Ascending aorta (tissue), 2 donors: Measurements from ENCODE around the gene RPTOR. TPM values are rescaled to one million over a fixed set of nuclear protein-coding genes. Genes with fewer than 3 reads are reported as not detected.

Source experiments
- DNase-seq, 2 donors: peaks; one replicate each; pipeline ENCODE4 v3.0.0-alpha.2; 2019; ENCODE audit warnings: low spot score in 2 of 2
- H3K27ac ChIP-seq, 2 donors: fragments of 200-600 bp; sonication (generic); one replicate each; pipeline ENCODE4 v1.5.1; 2016 to 2017; ENCODE audit warnings: mild to moderate bottlenecking in 1 of 2
- H3K27me3 ChIP-seq: fragments of 200-600 bp; sonication (generic); one replicate; pipeline ENCODE4 v1.5.1; 2017
- H3K36me3 ChIP-seq, 2 donors: fragments of 200-600 bp; sonication (generic); one replicate each; pipeline ENCODE4 v1.5.1; 2016
- H3K4me1 ChIP-seq, 2 donors: fragments of 200-600 bp; sonication (generic); one replicate each; pipeline ENCODE4 v1.5.1; 2016 to 2017; ENCODE audit warnings: mild to moderate bottlenecking in 1 of 2
- H3K4me3 ChIP-seq, 2 donors: fragments of 200-600 bp; sonication (generic); one replicate each; pipeline ENCODE4 v1.5.1; 2016 to 2017; ENCODE audit warnings: mild to moderate bottlenecking in 1 of 2
- H3K9me3 ChIP-seq, 2 donors: fragments of 200-600 bp; sonication (generic); one replicate each; pipeline ENCODE4 v1.5.1; 2016
- intact Hi-C: fragments of 100-400 bp; cut with DNase I; formaldehyde crosslinking; loops from one replicate; pipeline ENCODE4 v1.15.1; 2023
- total RNA-seq: library from RNA; depleted of rRNA; stranded (reverse); fragments of >200 nt; gene quantifications from one replicate; pipeline ENCODE4 v1.1.0, GENCODE V29; 2016
- TF ChIP-seq, protein P1 (sequence below), 3 experiments: fragments of 200-600 bp in 2 of 3; fragments of 450-650 bp in 1 of 3; sonication (generic) in 2 of 3; IDR thresholded peaks; one replicate each; pipeline ENCODE4 v1.5.1; 2016 to 2019; ENCODE audit warnings: antibody characterized with exemption in 3 of 3, mild to moderate bottlenecking in 1 of 3, moderate library complexity in 1 of 3

Gene RPTOR
- total RNA-seq, 1 donor from 2014 or later: 36.1 TPM

DNA sequence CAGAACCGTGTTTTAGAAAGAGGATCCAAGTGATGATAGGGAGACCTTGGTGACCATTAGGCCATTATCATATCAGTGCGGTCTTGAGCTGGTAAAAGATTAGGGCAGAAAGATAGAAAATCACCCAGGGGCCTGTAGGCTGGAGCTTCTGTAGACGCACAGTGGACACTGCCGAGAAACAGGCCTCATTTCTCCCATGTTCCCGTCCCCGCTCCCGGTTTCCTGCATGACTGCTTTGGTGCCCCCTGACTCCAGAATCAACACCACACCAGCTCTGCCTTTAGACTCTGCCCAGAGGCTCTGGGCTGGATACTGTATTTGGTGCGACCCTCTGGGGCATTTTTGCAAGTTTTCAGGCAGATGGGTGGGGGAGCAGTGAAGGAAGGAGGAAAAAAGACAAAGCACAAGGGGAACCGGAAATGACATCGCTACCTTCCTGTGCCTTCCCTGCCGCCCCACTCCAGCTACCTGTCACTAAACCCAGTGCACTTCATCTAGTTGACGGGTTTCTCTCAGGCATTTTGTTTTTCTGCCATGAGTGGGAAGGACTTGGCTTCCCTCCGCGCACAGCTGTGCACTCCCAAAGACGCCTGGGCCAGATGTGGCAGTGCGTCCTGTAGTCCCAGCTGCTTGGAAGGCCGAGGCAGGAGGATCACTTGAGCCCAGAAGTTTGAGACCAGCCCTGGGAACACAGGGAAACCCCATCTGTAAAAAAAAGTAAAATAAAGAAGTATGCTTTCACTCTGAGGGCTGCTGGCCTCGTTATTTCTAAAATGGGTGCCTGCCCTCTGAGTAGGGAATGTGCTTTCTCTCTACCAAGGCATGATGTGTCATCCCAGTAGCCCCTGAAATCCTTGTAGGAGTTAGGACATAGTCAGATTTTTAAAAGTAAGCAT is 214.1 kb downstream of the RPTOR start:
- no peak overlapping the region for H3K27ac ChIP-seq
- TF ChIP-seq, protein P1, sequence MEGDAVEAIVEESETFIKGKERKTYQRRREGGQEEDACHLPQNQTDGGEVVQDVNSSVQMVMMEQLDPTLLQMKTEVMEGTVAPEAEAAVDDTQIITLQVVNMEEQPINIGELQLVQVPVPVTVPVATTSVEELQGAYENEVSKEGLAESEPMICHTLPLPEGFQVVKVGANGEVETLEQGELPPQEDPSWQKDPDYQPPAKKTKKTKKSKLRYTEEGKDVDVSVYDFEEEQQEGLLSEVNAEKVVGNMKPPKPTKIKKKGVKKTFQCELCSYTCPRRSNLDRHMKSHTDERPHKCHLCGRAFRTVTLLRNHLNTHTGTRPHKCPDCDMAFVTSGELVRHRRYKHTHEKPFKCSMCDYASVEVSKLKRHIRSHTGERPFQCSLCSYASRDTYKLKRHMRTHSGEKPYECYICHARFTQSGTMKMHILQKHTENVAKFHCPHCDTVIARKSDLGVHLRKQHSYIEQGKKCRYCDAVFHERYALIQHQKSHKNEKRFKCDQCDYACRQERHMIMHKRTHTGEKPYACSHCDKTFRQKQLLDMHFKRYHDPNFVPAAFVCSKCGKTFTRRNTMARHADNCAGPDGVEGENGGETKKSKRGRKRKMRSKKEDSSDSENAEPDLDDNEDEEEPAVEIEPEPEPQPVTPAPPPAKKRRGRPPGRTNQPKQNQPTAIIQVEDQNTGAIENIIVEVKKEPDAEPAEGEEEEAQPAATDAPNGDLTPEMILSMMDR (IDR thresholded peaks at IDR 0.05): no peak
- H3K4me1 ChIP-seq: no peaks in the 10 kb centered on the region
- intact Hi-C loops: no loop called here
- no peak overlapping the region for H3K4me3 ChIP-seq
- H3K27me3 ChIP-seq: no peaks in the 10 kb centered on the region
- peaks cover 8 to 11% of the 10 kb centered on the region in 2 donors for H3K36me3 ChIP-seq
- DNase-seq: no peak
- H3K9me3 ChIP-seq: no peaks in the 10 kb centered on the region

DNA sequence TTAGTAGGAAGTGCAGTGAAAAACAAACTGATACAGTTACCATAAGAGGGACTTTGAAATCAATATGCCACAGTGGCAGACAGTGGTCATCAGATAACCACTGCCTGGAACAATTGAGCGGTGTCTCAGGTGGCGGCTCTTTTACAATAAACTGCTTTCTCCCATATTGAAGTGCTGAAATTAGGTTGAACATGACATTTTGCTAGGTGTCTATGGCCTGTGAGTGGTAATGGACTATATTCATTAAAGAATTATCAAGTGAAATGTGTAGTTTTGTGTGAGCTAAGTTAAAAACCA is 214.7 kb downstream of the RPTOR start:
- intact Hi-C loops: no loop called here
- Histone ChIP-seq H3K4me3 (no peak overlapping the region), H3K27me3 (no peaks in the 10 kb centered on the region), H3K4me1 (no peaks in the 10 kb centered on the region), H3K36me3 (peaks cover 5 to 7% of the 10 kb centered on the region in 2 donors), H3K27ac (no peak overlapping the region), H3K9me3 (no peaks in the 10 kb centered on the region)
- TF ChIP-seq, protein P1 (IDR thresholded peaks at IDR 0.05): no peak
- DNase-seq: no peak

GRCh38 chr17:80760511-80760911 is 215.9 kb downstream of the RPTOR start:
- TF ChIP-seq, protein P1 (IDR thresholded peaks at IDR 0.05): no peak
- Histone ChIP-seq H3K9me3 (no peaks in the 10 kb centered on the region), H3K36me3 (no peaks in the 10 kb centered on the region), H3K4me3 (no peak overlapping the region), H3K4me1 (no peaks in the 10 kb centered on the region), H3K27ac (no peak overlapping the region), H3K27me3 (no peaks in the 10 kb centered on the region)
- DNase-seq: no peak
- intact Hi-C loops: no loop called here

DNA sequence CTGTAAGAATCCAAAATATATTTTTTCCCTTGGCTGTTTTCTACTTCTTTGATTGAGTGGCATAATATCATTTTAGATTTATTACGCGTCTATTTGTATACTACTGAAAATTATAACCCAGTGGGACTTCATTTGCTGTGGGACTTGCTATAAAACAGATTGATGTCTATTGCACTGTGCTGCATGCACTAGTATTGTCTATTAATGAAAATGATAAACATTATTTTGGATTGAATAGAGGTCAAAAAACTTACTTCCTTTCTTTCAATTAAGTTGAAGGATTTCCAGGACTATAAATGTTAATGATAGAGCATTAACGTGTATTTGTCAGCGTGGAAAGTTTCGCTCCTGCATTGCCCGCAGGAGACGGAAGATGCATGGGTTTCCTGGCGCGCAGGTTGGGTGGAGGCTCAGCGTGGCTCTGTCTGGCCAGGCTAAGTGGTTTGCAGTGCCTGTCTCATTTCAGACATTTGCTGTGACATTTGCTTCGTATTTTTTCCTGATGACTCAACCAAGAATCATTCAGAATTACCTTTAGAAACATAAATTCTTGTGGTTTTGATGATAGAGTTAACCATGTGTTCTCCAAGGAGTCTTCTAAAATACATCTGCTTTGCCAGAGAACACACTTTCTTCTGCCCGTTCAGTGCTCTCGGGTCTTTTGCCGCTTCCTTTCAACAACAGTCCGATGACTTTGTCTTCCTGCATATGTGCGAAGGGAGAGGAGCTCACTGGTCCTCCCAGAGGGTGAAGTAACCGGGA is 216.7 kb downstream of the RPTOR start:
- Histone ChIP-seq H3K36me3 (no peaks in the 10 kb centered on the region), H3K9me3 (no peaks in the 10 kb centered on the region), H3K27ac (no peak overlapping the region), H3K4me1 (no peaks in the 10 kb centered on the region), H3K27me3 (no peaks in the 10 kb centered on the region), H3K4me3 (no peak overlapping the region)
- intact Hi-C loops: no loop called here
- TF ChIP-seq, protein P1 (IDR thresholded peaks at IDR 0.05): no peak
- peak in 1 of 2 donors; percentile 4 for DNase-seq

DNA sequence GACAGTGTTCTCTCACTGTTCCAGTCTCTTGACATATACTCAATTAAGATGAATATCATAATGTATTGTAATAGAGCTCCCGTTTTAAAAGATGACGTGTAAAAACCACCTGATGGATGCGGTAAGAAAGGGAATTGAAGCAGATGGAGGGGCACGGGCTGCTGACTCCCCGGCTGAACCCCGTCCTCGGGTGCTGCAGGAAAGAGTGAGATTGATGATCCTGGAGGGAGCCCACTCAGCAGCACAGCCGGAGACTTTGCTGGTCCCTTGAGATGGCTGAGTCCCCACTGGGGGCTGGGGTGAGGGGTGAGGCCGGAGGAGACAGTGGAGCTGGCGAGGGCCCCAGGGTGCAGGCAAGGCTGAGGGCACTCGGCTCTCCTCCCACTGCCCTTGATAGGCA is 217.4 kb downstream of the RPTOR start:
- Histone ChIP-seq H3K4me1 (no peaks in the 10 kb centered on the region), H3K36me3 (no peaks in the 10 kb centered on the region), H3K9me3 (no peaks in the 10 kb centered on the region), H3K27me3 (no peaks in the 10 kb centered on the region), H3K4me3 (no peak overlapping the region), H3K27ac (no peak overlapping the region)
- TF ChIP-seq, protein P1 (IDR thresholded peaks at IDR 0.05): no peak
- DNase-seq: no peak
- intact Hi-C loops: no loop called here
